ENCODE data around the gene ANKRD55. TPM values are rescaled to one million over a fixed set of nuclear protein-coding genes. Genes with fewer than 3 reads are reported as not detected.
A peak's percentile ranks its signal among the peaks of the same experiment; 100 is the strongest.

ANKRD55 gene
- total and polyA plus RNA-seq, 2 donors (not counting 3 experiments of a cell fraction or from before 2014, with no cell fraction given): 1.4 to 2.1 TPM

DNA sequence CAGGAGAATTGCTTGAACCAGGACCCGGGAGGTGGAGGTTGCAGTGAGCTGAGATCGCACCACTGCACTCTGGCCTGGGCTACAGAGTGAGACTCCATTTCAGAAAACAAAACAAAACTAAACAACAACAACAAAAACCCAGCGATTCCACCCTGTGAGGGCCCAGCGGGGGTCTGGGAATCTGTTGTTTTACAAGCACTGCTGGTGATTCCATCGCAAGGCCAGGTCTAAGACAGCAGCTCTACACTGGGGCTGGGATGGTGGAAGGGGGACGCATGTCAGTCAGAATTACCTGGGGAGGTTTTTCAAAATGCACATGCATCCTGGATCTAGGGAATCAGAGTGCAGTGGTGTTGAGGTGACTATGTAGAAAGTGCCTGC is 90.9 kb downstream of the ANKRD55 start:
- TF ChIP-seq, protein P1, sequence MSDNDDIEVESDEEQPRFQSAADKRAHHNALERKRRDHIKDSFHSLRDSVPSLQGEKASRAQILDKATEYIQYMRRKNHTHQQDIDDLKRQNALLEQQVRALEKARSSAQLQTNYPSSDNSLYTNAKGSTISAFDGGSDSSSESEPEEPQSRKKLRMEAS (IDR thresholded peaks at IDR 0.05; ENCODE audit: insufficient read depth, insufficient read length): no peak
- TF ChIP-seq POLR2AphosphoS5 (IDR thresholded peaks at IDR 0.05; ENCODE audit: insufficient read depth, low read depth, low read length): no peak
- dilution Hi-C loops (cut with MboI; ENCODE audit: extremely low pct_ligation_motif_present, low sequenced_read_pairs) (no loop called here), intact Hi-C loops (cut with micrococcal nuclease) (no loop called here)
- H2AFZ ChIP-seq (ENCODE audit: low read depth, low read length): no peak overlapping the region
- H4K20me1 ChIP-seq (replicated peaks; ENCODE audit: control insufficient read depth, extremely low read depth, insufficient read depth, low read length): no peaks in the 10 kb centered on the region
- H3K27me3 ChIP-seq (ENCODE audit: control insufficient read depth in 2 of 2, insufficient read depth in 2 of 2, low read length in 2 of 2): no peaks in the 10 kb centered on the region
- H3K9me1 ChIP-seq (replicated peaks; ENCODE audit: control insufficient read depth, extremely low read depth, insufficient read depth, low read length): no peaks in the 10 kb centered on the region
- no TSS peak for BruUV-seq (replicated peaks)
- FAIRE-seq (no peak), DNase-seq (ENCODE audit: low read depth, low spot score) (no peak)
- no peak overlapping the region for H3K4me3 ChIP-seq (replicated peaks in 1 of 3; ENCODE audit: insufficient read depth in 1 of 3, low read depth in 1 of 3, low read length in 3 of 3)
- H3K27ac ChIP-seq (ENCODE audit: insufficient read depth, low read depth, low read length): no peak overlapping the region
- CTCF ChIA-PET: interaction anchor here (1.5 kb wide), 1 partner anchor 10 kb away, joined by 3 read pairs; no protein-coding TSS in a partner anchor
- H3K36me3 ChIP-seq (ENCODE audit: control insufficient read depth in 2 of 2, extremely low read depth in 1 of 2, insufficient read depth in 2 of 2, low read length in 2 of 2): no peaks in the 10 kb centered on the region
- no peaks in the 10 kb centered on the region for H3K9me3 ChIP-seq (replicated peaks; ENCODE audit: control insufficient read depth, insufficient read depth, low read length)
- H3K4me2 ChIP-seq (ENCODE audit: insufficient read depth, low read length): no peak overlapping the region
- peaks cover 14% of the 10 kb centered on the region for H3K4me1 ChIP-seq (ENCODE audit: control insufficient read depth, extremely low read depth, insufficient read depth, low read length)
- POLR2A ChIA-PET: no interaction called here
- H3K79me2 ChIP-seq (ENCODE audit: control insufficient read depth, insufficient read depth, low read length): no peaks in the 10 kb centered on the region
- H3K9ac ChIP-seq (replicated peaks; ENCODE audit: extremely low read depth, insufficient read depth, low read length): no peak overlapping the region

DNA sequence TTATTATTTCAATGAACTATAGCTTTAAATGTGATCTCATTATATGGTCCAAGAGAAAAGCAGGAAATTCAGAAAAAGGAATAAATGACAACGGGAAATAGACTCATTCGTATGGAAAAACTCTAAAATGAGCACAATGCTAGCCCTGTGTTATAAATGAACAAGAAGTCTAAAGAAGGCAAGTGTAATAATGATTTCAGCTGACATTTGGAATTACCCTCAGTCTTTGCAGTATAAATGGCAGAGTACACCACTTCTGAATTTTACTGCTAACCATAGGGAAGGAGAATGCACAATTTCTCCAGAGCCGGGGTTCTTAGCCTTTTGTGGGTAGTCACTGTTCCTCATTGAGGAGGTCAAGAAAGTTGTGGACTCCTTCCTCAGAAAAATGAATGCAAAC is 93.1 kb downstream of the ANKRD55 start:
- no peaks in the 10 kb centered on the region for H4K20me1 ChIP-seq (replicated peaks; ENCODE audit: control insufficient read depth, extremely low read depth, insufficient read depth, low read length)
- H3K9me1 ChIP-seq (replicated peaks; ENCODE audit: control insufficient read depth, extremely low read depth, insufficient read depth, low read length): no peaks in the 10 kb centered on the region
- H2AFZ ChIP-seq (ENCODE audit: low read depth, low read length): peak overlapping the region; percentile 34
- no peaks in the 10 kb centered on the region for H3K36me3 ChIP-seq (ENCODE audit: control insufficient read depth in 2 of 2, extremely low read depth in 1 of 2, insufficient read depth in 2 of 2, low read length in 2 of 2)
- H3K4me1 ChIP-seq (ENCODE audit: control insufficient read depth, extremely low read depth, insufficient read depth, low read length): peaks cover 14% of the 10 kb centered on the region
- H3K4me2 ChIP-seq (ENCODE audit: insufficient read depth, low read length): peak overlapping the region; percentile 84
- no peaks in the 10 kb centered on the region for H3K27me3 ChIP-seq (ENCODE audit: control insufficient read depth in 2 of 2, insufficient read depth in 2 of 2, low read length in 2 of 2)
- peak overlapping the region; percentile 75 for H3K9ac ChIP-seq (replicated peaks; ENCODE audit: extremely low read depth, insufficient read depth, low read length)
- peak overlapping the region; percentile 98 for H3K27ac ChIP-seq (ENCODE audit: insufficient read depth, low read depth, low read length)
- TF ChIP-seq, protein P2, sequence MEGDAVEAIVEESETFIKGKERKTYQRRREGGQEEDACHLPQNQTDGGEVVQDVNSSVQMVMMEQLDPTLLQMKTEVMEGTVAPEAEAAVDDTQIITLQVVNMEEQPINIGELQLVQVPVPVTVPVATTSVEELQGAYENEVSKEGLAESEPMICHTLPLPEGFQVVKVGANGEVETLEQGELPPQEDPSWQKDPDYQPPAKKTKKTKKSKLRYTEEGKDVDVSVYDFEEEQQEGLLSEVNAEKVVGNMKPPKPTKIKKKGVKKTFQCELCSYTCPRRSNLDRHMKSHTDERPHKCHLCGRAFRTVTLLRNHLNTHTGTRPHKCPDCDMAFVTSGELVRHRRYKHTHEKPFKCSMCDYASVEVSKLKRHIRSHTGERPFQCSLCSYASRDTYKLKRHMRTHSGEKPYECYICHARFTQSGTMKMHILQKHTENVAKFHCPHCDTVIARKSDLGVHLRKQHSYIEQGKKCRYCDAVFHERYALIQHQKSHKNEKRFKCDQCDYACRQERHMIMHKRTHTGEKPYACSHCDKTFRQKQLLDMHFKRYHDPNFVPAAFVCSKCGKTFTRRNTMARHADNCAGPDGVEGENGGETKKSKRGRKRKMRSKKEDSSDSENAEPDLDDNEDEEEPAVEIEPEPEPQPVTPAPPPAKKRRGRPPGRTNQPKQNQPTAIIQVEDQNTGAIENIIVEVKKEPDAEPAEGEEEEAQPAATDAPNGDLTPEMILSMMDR (IDR thresholded peaks at IDR 0.05; ENCODE audit: extremely low read depth in 1 of 2, insufficient read depth in 1 of 2, low read depth in 1 of 2, low read length in 2 of 2): no peak
- TF ChIP-seq FOS (IDR thresholded peaks at IDR 0.05; ENCODE audit: borderline replicate concordance, insufficient read depth, low read length) (peak; percentile 32), JUN (IDR thresholded peaks at IDR 0.05; ENCODE audit: borderline replicate concordance, insufficient read depth, insufficient read length, low read depth) (peak; percentile 79)
- DNase-seq (ENCODE audit: low read depth, low spot score) (peak; percentile 90), FAIRE-seq (peak; percentile 82)
- H3K4me3 ChIP-seq (replicated peaks in 1 of 3; ENCODE audit: insufficient read depth in 1 of 3, low read depth in 1 of 3, low read length in 3 of 3): peak overlapping the region in 1 of 3 experiments; percentile 35
- intact Hi-C loops (cut with micrococcal nuclease): loop anchor here (1.0 to 2.0 kb wide), 2 partner anchors 35 to 41 kb away; no protein-coding TSS in a partner anchor
- BruUV-seq (replicated peaks): TSS peak; percentile 99
- POLR2A ChIA-PET: interaction anchor here (0.5 to 0.6 kb wide), 2 partner anchors 434 to 825 kb away, joined by 3 to 4 read pairs; no protein-coding TSS in a partner anchor
- dilution Hi-C loops (cut with MboI; ENCODE audit: extremely low pct_ligation_motif_present, low sequenced_read_pairs): no loop called here
- CTCF ChIA-PET: interaction anchor here (0.8 to 1.6 kb wide), 6 partner anchors 9 to 157 kb away, joined by 3 to 5 read pairs (median 4); no protein-coding TSS in a partner anchor
- no peaks in the 10 kb centered on the region for H3K9me3 ChIP-seq (replicated peaks; ENCODE audit: control insufficient read depth, insufficient read depth, low read length)
- no peaks in the 10 kb centered on the region for H3K79me2 ChIP-seq (ENCODE audit: control insufficient read depth, insufficient read depth, low read length)

All from endothelial cell of umbilical vein (primary cell).